IPS-11a (cell line): ENCODE measurements around the gene USP10.

Source experiments
- H3K4me3 ChIP-seq: one replicate; pipeline ENCODE4 v1.5.1; 2013; ENCODE audit warnings: low read depth, low read length, control low read depth

USP10 gene

DNA sequence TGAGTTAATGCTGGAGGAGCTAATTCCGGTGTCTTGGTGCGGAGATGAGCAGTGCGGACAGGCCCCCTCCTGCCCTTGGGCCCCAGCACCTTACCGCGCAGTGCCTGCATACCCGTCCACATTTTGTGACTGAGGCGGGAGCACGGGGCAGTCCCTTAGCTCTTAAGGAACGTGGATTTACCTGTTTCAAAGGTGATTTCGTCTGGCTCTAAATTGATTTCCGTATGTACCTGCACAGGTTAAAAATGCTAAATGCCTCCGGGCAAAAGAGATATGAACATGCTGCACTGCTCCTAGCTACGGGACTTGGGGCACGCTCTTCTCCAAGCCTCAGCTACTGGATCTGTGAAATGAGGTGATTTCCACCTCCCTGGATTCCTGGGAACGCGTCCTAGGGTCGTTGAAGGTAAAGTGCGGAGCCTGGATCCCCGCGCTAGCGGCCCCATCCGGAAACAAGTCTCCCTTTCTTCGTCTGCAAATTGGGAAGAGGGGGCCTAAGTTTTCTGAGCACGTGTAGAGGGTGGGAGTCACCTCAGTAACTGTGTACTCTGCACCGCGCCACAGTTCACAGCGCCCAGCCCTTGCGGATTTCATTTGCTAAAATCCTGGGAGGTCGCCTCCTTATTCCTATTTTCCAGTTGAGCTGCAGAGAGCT is 119.3 kb downstream of the USP10 start:
- peak overlapping the region; percentile 24 for H3K4me3 ChIP-seq

DNA sequence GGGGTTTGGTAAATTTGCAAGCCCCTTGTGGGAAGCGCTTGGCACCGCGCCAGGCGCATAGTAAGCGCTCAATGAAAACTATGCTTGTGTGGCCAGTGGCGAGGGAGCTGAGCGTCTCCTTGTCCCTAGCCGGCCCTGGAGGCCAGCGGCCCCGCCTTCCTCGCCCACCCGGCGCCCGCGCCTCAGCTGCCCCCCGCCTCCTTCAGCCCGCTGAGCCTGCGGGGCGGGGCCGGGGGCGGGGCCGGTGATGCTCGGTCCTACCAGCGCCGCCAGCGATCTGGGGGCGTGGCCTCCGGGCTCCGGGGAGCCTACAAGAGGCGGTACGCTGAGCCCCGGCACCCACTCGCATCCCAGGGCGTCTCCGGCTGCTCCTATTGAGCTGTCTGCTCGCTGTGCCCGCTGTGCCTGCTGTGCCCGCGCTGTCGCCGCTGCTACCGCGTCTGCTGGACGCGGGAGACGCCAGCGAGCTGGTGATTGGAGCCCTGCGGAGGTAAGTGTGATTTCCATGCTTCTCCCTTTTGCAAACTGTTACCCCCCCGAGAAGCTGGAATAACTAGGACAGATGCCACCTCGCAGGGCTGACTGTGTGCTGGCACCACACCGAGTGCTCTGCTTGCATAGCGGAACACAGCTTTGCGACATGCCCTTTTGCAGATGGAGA is 120.0 kb downstream of the USP10 start, which contains the start of gene CRISPLD2:
CRISPLD2 (plus strand) TSS at position 342 of the 661 bp plus-strand sequence. CDS start 18,511 bp downstream, outside the sequence.
- peak within 1 kb of the TSS; percentile 24 for H3K4me3 ChIP-seq

DNA sequence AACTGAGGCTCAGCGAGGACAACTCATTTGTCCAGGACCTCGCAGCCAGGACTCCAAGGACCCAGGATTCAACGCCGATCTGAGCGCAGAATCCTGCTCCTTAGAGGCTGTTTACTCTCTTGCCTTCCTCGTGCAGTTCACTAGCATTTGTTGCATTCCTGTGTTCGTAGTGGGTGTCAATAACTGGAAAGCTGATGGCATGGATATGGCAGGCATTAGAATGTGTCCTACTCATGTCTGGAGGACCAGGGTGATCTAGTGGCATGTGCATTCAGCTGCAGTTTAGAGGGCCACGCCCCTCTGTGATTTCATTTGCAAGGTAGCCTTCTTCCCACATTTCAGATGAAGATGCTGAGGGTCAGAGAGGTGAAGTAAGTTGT is 120.5 kb downstream of the USP10 start:
- H3K4me3 ChIP-seq = peak overlapping the region; percentile 20

DNA sequence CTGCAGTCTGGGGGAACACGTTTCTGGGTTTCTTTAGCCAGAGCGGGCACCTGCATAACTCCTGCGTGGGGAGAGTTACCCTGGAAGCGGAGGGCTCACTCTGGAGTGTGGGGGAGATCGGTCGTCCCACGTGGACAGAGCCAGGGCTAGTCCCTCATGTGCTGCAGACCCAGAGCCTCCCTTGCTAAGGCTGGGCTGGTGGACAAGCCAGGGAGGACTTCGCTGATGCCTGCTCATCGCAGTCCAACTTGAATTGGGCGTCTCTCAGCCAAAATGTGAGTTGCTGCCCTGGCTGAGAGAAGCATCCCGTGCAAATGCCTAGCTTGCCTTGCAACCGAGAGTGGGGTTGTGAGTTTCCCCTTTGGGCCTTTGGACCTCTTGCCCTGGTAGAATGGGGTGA is 121.0 kb downstream of the USP10 start:
- no peak overlapping the region for H3K4me3 ChIP-seq

DNA sequence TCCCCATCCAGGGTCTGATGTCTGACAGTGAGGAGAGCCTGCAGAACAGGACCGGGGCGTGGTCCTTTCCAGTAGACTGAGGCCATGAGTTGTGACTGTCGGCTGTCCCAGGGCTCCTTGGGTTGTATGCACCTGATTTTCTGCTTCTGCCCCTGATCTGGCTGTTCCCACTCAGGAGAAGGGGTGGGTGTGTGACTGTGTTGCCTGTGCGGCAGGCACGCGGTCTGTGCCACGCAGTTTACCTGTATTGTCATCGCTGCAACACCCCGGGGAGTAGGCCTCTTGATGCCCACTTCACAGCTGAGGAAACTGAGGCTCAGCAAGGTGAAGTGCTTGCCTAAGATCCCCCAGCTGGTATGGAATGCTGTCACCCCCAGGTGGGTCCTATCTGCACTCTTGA is 121.4 kb downstream of the USP10 start:
- H3K4me3 ChIP-seq = no peak overlapping the region

DNA sequence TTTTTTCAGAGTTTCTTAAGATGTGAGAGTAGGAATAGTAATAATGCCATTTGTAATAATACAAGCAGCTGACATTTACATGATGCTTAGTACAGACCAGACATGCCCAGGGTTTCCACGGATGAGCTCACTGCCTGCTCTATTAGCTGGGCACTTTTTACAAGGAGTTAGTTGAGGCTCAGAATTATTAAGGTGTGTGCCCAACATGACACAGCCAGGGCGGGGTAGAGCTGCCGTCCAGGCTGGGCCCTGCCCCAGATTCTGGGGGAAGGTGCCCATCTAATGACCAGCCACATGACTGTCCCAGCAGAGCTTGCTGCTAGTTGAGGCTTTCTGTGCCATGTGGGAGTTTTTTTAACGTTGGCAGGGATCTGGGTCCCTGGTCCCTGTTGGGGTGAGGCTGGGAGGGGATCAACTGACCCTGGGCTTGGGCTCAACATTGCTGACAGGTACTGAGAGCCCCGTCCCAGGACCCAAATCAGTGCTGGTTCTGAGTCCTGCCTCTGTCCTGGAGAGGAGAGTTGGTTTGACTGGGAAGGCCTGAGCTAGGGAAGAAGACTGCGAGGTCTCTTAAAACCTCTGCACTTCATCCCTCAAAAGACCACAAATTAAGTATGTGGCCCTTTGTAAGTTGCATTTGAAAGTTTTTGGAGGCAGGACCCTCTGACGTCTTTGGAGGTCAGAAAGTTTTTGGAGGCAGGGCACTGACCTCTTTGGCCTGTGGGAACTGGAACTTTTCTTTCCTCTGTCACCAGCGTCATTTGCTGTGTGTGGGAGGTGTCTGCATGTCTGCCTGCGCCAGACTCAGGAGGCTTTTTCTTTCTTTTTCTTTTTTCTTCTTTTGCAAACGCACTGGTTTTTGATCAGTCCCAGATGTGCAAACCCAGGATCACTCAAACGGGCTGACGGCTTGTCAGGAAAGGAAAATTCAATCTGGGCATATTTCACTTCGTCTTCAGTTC is 122.2 kb downstream of the USP10 start:
- H3K4me3 ChIP-seq = no peak overlapping the region

DNA sequence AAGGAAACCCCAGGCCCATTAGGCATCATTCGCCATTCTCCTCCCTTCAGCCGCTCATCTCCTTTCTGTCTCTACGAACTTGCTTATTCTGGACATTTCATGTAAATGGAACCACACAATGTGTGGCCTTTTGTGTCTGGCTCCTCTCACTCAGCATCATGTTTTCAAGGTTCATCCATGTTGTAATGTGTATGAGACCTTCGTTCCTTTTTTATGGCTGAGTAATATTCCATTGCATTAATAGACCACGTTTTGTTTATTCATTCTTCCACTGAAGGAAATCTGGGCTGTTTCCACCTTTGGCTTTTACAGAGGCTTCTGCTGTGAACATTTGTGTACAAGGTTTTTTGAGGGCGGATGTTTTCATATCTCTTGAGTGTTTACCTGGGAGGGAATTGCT is 123.2 kb downstream of the USP10 start:
- H3K4me3 ChIP-seq = no peak overlapping the region

DNA sequence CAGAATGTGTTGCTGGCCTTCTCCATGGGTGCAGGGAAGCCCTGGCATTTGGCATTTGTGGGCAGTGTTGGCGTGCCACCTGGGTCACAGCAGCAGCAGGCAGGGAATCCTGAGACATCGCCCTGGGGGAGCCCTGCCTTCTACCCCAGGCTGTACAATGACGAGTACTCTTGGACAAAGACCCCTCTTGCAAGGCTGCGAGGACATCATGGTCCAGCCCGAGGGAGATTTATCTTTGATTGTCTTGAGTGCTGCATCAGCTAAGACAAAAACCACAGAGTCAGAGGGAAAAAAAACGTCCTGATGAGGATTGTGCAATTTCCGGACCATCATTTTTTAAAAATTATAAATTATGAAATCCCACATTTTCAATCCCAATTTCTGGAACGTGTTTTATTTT is 123.7 kb downstream of the USP10 start:
- H3K4me3 ChIP-seq = no peak overlapping the region

DNA sequence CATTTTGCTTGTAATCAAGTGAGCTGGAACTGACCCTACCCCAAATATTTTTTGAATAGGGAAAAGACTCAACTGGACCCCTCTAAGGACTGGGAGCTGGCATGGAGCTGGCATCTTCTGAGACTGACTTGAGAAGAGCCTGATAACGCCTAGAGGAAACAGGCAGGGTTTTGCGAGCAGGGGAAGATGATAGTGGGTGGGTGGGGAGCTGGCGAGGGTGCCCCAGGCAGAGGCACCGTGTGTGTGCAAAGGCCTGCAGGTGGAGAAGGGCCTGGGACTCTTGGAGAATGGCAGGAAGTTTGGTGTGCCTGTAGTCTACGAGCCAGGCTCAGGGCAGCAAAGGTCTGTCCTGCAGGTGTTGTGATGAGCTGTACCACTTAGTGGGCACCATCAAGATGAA is 124.1 kb downstream of the USP10 start:
- H3K4me3 ChIP-seq = no peak overlapping the region

DNA sequence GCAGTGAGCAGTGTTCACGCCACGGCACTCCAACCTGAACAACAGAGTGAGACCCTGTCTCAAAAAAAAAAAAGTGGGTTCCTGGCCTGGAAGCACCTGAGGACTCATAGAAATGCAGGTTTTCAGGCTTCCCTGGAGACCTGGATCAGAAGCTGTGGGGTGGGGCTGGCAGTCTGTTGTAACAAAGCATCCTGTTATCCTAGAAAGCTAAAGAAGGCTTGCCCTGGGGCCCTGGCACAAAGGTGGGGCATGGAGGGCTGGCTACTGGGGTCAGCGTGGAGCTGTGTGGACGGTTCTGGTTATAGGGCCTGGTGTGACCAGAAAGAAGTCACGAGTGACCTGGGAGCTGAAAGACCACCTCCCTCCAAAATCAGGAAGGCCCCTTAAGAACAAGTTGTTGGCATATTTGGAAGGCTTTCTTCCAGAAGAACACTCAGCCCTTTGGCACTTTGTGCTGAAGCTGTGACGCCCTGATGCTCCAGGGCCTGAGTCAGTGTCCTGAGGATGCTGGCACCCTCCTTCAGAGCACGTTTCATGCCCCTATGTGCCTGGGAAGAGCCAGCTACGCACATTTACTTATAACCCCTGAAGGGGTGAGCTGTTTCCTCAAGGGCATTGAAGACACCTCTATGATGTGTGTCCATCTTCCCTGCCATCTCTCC is 126.2 kb downstream of the USP10 start:
- no peak overlapping the region for H3K4me3 ChIP-seq

DNA sequence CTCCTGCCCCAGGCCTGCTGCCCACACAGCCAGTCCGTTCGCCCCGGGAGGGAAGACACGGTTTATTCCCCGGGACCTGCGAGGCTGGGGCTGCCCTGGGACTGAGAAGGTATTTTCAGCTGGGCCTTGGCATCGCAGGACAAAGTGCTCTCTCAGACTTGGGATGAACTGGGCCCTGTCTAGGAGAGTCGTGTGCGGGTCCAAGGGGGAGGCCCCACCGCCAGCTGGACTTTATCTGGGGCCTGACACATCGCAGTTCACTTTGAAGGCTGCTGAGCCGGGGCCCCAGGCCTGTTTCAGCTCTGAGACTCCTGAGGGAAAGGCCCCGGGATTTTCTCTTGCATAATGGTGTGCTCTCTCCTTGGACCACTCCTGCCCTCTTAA is 126.8 kb downstream of the USP10 start:
- no peak overlapping the region for H3K4me3 ChIP-seq

DNA sequence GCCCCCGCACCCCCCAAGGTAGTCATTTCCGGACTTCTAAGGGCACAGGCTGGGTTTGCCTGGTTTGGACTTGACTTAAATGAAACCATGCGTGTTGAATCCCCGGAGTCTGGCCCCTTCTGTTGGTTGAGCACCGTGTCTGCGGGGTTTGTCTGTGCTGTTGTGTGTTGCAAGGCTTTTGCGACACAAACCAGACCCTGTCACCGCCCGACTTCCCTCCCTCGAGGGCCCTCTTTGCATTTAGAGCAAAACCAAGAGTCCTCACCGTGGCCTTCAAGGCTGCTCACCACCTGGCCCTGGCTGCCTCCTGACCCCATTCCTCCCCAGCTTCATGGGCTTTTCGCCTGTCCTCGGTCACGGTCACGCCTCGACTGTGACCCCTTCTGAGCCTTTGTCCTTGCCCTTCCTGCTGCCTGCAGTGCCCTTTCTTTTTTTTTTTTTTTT is 127.4 kb downstream of the USP10 start:
- H3K4me3 ChIP-seq = no peak overlapping the region

DNA sequence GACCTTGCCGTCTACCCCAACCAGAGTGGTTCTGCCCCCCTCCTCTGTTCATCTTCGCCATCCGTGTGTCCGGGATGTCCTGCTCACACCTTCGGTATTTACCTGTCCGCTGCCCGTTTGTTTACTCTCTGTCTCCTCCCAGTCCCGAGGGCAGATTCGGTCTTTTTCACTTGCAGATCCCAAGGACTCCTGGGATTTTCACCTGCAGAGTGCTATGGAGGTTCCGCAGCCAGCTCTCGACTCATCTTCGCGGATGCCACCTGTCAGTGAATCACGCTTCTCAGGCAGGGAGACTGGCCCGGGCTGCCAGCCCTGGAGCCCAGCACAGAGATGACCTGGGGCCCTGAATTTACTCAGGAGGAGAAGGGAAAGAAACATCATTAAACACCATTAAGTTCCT is 128.1 kb downstream of the USP10 start:
- H3K4me3 ChIP-seq = no peak overlapping the region

DNA sequence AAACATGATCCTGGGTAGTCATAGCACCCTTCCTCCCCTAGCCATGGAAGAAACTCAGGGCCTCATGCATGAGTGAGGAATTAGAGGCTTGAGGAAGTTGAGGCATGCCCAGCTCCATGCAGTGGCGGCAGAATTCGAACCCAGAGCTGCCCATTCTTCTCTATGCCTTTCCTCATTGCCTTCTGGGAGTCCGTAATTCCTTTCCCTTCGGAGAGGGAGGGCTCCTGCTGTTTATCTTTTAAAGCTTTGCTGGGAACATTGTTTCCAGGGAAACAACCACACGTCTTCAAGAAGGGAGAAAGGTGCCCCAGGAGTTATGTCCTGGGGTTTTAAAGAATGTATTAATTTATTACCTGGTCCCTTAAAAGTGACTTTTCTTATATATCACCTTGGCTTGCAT is 128.5 kb downstream of the USP10 start:
- H3K4me3 ChIP-seq = no peak overlapping the region
